Measurements from ENCODE around the gene CXCR6.

Gene CXCR6

GRCh38 chr3:45922950-45923590 lies 20.2 kb upstream of the CXCR6 start:
- DNase-seq = no peak

- no peak for DNase-seq
Observed at GRCh38 chr3:45923755-45924154, 19.5 kb upstream of the CXCR6 start.

GRCh38 chr3:45927881-45928280 lies 15.4 kb upstream of the CXCR6 start:
- DNase-seq = no peak

GRCh38 chr3:45929042-45929679 lies 14.1 kb upstream of the CXCR6 start:
- DNase-seq = peak in 4 of 5 donors; percentile 43 to 52 (median 50)

- no peak for DNase-seq
Observed at GRCh38 chr3:45931496-45931895, 11.8 kb upstream of the CXCR6 start.

- DNase-seq = no peak
Observed at GRCh38 chr3:45932112-45932511, 11.2 kb upstream of the CXCR6 start.

- DNase-seq = no peak
Observed at GRCh38 chr3:45933591-45933990, 9.7 kb upstream of the CXCR6 start.

GRCh38 chr3:45936261-45936660 lies 7.0 kb upstream of the CXCR6 start:
- no peak for DNase-seq

GRCh38 chr3:45937206-45938042 lies 5.8 kb upstream of the CXCR6 start:
- no peak for DNase-seq

- no peak for DNase-seq
Observed at GRCh38 chr3:45938043-45938435, 5.2 kb upstream of the CXCR6 start.

- peak; percentile 53 to 87 (median 76) for DNase-seq
Observed at GRCh38 chr3:45938864-45939263, 4.4 kb upstream of the CXCR6 start.

- no peak for DNase-seq
Observed at GRCh38 chr3:45939341-45939771, 3.9 kb upstream of the CXCR6 start.

GRCh38 chr3:45940004-45940780 lies 3.1 kb upstream of the CXCR6 start:
- DNase-seq = no peak

- DNase-seq = no peak
Observed at GRCh38 chr3:45940781-45941365, 2.4 kb upstream of the CXCR6 start.

- no peak for DNase-seq
Observed at GRCh38 chr3:45942051-45942825, 1.0 kb upstream of the CXCR6 start.

- no peak for DNase-seq
Observed at GRCh38 chr3:45944830-45945620, 1.8 kb downstream of the CXCR6 start.

GRCh38 chr3:45946307-45946706 lies 3.0 kb downstream of the CXCR6 start:
- no peak for DNase-seq

GRCh38 chr3:45946875-45947274 lies 3.6 kb downstream of the CXCR6 start:
- DNase-seq = peak in 1 of 5 donors; percentile 18

GRCh38 chr3:45947361-45947760 lies 4.1 kb downstream of the CXCR6 start:
- DNase-seq = no peak

- no peak for DNase-seq
Observed at GRCh38 chr3:45948311-45948781, 5.1 kb downstream of the CXCR6 start.

- DNase-seq = no peak
Observed at GRCh38 chr3:45948881-45949280, 5.6 kb downstream of the CXCR6 start.
